GM21423 (cell line): ENCODE data around the gene ZNF45.
"Not testable (repeated sequence)": the region's sequence is repeated elsewhere in the genome, so short reads cannot be mapped to it uniquely, and the experiment has no call there.

ENCODE experiments used
- ATAC-seq: cut with Tn5 transposase; IDR thresholded peaks from one replicate; pipeline ENCODE4 v1.9.1; 2021; ENCODE audit warnings: mild to moderate bottlenecking, moderate library complexity; ENCODE audit not compliant: unreplicated experiment

ZNF45 gene

DNA sequence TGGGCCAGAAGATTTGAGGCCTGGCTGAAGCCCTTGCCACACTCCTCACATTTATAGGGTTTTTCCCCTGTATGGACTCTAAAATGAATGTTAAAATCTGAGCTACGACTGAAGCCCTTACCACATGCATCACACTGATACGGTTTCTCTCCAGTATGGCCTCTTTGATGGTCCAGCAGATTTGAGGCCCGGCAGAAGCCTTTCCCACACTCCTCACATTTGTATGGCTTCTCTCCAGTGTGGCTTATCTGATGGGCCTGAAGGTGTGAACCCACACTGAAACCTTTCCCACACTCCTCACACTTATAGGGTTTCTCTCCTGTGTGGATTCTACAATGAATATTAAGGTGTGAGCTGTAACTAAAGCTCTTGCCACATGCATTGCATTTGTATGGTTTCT, 21.0 kb downstream of the ZNF45 start:
- ATAC-seq, result no peak

DNA sequence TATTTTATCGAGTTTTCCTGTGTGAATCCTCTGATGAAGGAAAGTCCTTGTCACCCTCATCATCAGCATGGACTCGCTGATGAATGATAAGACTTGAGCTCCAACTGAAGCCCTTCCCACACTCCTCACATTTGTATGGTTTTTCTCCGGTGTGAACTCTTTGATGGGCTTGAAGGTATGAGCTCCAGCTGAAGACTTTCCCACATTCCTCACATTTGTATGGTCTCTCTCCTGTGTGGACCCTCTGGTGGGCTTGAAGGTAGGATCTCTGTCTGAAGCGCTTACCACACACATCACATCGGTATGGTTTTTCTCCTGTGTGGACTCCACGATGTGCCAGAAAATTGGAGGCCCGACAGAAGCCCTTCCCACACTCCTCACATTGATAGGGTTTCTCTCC, 21.7 kb downstream of the ZNF45 start:
- ATAC-seq, result no peak

DNA sequence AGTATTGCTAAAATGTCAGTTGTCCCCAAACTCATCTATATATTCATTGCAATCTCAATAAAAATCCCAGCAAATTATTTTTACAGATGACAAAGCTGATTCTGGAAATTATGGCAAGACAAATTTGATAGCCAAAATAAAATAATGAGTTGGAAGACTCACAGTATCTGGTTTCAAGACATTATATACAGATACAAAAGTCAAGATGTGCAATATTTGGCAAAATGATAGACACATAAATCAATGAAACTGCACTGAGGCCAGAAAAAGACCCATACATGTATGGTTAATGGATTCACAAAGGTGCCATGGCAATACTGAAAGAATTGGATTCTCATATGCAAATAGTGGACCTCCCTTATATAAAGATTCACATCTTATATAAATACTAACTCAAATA, 24.2 kb downstream of the ZNF45 start:
- no peak for ATAC-seq

DNA sequence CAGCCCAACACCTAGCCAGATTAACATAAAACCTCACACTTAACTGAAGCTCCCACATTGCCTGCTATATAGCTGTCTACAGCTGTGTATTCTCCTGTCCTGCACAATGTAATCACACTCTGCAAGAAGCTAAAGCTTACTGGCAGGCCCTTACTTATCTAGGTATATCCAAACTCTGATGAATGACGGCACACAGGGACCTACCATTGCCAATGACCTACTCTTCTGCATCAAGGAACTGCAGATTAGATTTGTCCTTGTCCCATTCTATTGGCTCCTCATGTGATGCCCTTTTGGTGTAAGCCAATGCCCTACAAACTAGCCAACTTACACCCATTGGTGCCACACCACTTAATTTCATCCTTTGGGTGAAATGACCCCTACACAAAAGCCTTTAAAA, 26.4 kb downstream of the ZNF45 start:
- ATAC-seq, result no peak

DNA sequence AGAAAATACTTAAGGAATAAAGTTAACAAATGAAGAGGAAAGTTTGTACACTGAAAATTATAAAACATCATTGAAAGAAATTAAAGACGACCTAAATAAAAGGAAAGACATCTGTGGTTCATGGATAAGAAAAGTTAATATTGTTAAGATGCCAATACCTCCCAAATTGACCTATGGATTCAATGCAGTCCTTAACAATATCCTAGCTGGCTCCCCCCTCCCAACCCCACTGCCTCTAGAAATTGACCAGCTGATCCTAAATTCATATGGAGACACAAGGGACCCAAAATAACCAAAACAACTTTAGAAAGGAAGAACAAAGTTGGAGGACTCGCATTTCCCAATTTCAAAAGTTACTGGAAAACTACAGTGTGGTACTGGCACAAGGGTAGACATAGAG, 28.3 kb downstream of the ZNF45 start:
- ATAC-seq, result no peak

DNA sequence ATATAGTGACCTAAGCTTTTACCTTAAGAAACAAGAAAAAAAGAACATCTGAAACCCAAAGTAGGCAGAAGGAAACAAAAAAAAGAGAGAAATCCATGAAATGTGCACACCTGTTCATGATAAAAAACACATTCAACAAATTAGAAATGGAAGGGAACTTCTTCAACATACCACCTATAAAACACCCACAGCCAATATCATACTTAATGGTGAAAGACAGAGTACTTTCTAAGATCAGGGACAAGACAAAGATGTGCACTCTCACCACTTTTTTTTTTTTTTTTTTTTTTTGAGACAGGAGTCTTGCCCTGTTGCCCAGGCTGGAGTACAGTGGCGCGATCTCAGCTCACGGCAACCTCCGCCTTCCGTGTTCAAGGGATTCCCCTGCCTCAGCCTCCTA, 29.2 kb downstream of the ZNF45 start:
- ATAC-seq, result no peak

DNA sequence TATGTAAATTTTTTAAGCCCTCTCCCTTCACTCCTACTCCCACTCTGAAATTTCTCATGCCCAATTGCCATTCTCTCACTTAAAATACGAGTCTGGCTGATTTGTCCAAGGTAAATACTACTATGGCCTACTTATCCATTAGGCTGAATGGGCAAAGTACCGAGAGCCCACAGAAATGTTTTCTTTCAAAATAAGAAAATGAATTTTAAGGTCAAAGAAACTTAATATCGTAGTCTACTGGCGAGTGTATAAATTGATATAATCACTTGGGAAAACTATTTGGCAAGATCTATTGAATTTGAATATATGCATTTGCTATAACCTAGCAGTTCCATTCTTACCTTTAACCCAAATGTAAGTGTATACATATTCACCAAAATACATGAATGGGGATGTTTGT, 32.7 kb downstream of the ZNF45 start:
- no peak for ATAC-seq

DNA sequence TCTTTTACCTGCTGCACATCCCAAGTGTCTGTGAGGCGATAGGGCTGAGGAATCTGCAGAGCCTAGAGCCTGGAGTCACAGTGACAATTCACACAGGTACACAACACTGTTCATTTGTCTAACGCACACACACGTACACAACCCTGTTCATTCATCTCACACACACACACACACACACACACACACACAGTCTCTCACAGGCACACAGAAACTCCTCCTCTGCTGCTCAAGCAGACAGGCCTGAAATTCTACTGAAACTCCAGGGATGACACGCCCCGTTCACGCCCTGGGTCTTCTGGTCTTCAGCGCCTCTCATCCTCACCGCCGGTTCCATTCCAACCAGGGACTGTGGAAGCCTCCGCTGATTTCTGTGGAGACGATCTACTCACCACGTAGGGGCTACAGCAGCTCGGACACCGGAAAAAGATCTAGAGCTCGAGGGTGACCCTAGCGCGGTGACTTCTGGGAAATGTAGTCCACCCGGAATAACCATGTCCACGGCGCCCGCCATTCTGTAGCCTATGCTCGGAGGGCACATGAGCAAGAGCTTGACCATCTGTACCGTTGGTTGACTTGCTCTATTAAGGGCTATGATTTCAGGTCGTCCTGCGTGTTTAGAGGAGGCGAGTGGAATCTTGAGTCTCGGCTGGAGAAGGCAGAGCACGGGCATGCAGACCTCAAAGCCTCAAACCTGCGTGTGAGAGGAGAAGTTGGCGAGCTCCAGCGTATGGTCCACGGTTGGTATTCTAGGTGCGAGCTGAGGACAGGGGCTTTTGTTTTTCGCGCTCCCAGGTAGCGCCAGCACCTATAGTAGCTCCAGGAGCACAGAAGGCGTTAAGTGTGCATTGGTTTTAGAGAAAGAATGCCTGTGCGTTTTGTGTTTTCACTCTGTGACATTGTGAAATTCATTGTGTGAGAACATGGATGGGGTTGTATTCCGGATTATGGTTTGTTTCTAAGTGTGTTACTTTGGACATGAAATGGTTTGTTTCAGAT, 33.4 kb downstream of the ZNF45 start:
- ATAC-seq, result no peak

DNA sequence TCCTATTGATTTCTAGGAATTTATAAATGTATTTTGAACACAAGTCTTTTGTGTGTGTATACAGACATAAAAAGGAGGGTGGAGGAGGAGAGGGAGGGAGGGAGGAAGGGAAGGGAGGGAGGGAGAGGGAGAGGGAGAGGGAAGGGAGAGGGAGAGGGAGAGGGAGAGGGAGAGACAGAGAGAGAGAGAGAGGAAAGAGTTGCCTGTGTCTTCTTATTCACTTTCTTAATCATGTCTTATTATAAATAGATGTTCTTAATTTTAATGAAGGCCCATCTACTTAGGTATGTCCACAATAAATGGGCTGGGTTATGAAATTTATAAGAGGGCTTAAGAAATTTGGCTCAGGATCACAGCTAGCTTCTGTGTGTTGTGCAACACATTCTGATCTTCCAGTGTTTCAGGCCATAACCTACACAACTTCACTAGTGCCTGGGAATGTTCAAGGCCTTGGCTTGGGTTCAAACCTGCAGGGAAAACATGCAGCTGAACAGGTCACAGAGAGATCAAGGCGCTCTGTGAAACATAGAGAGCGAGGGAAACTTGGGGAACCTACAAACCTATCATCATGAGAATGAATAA, 39.3 kb downstream of the ZNF45 start:
- ATAC-seq, result no peak

DNA sequence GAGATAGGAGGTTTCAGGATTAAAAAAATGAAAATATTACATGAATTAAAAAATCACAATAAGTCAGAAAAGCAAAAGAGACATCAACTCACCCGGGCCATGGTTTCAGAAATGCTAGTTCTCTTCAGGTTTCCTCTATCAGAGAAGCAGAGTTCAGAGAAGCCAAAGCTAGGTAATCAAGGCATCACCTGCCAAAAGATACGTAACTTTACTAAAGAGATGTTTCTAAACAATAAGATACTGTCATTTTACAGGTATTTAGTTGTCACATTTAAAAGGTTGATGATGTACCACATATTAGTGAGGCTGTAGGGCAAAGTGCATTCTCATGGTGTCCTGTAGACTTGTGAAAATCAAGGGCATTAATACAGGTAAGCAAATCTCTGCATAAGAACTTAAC, 51.2 kb downstream of the ZNF45 start, which contains the start of gene ZNF404:
Gene ZNF404 (minus strand): TSS at position 101 of the 400 bp plus-strand sequence.
- no peak for ATAC-seq

DNA sequence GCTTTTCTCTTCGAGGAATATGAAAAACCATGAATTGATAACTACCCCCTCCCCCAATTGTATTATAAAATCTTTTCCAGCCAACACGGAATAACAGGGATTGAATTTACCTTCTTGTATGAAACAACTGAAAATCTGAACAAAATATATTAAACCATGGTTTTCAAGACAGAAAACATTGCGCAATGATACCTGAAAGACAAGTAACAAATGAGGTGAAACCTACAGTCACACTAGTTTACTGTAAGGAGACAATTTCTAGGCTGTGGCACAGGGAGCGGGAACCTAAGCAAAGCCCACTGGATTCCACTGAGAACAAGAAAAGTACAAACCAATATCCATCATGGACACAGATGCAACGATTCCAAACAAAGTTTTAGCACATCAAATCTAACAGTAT, 54.6 kb downstream of the ZNF45 start:
- no peak for ATAC-seq

DNA sequence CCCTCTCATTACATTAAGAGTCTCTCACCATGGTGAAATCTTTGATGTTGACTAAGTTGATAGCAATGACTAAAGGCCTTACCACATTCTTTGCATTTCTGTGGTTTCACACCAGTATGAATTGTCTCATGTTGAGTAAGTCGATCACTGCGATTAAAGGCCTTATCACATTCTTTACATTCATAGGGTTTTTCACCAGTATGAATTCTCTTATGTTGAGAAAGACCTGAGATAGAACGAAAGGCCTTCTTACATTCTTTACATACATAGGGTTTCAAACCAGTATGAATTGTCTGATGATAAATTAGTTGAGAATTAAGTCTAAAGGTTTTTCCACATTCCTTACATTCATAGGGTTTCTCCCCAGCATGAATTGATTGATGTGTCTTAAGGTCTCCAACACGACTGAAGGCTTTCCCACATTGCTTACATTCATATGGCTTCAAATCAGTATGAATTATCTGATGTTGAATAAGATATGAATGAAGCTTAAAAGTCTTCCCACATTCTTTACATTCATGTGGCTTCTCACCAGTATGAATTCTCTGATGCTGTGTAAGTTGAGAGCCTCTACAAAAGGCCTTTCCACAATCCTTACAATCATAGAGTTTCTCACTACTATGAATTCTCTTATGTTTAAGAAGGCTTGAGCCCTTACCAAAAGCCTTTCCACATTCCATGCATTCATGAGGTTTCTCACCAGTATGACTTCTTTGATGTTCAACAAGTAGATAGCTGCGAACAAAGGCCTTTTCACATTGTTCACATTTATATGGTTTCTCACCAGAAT, 62.3 kb downstream of the ZNF45 start:
- no peak for ATAC-seq

DNA sequence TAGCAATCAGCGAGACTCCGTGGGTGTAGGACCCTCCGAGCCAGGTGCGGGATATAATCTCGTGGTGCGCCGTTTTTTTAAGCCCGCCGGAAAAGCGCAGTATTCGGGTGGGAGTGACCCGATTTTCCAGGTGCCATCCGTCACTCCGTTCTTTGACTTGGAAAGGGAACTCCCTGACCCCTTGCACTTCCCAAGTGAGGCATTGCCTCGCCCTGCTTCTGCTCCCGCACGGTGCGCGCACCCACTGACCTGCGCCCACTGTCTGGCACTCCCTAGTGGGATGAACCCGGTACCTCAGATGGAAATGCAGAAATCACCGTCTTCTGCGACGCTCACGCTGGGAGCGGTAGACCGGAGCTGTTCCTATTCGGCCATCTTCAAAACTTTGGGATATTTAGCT, 68.2 kb downstream of the ZNF45 start:
- ATAC-seq, result not testable (repeated sequence)
